Caco-2 (cell line): ENCODE measurements around the gene GNG14. TPM values are rescaled to one million over a fixed set of nuclear protein-coding genes. Genes with fewer than 3 reads are reported as not detected.

Experiments
- BruUV-seq: library from RNA; stranded (reverse); fragments of 400-500 nt; replicated peaks from 2 replicates; lab custom pipeline; 2021; lab: Mats Ljungman, UMichigan
- CTCF ChIA-PET: fragments of 300-600 bp; sonication (Branson Sonifier 250); formaldehyde crosslinking; loops from one replicate; lab custom pipeline; 2022; ENCODE audit warnings: antibody characterized with exemption; lab: Charles Lee
- POLR2A ChIA-PET: fragments of 300-600 bp; sonication (Branson Sonifier 250); formaldehyde crosslinking; loops from one replicate; lab custom pipeline; 2022; ENCODE audit warnings: antibody characterized with exemption; lab: Charles Lee
- DNase-seq, 2 experiments: peaks; one replicate each; pipeline versions ENCODE4 v3.0.0 to v3.0.0-alpha.2; 2020 to 2022
- H3K27me3 ChIP-seq: replicated peaks from 2 replicates; pipeline ENCODE4 v1.6.0; 2011; ENCODE audit warnings: low read length; ENCODE audit not compliant: control insufficient read depth, insufficient read depth
- H3K36me3 ChIP-seq: 2 replicates; pipeline ENCODE4 v1.5.1; 2011; ENCODE audit warnings: low read length; ENCODE audit not compliant: control insufficient read depth, insufficient read depth
- H3K4me1 ChIP-seq: fragments of 250-450 bp; sonication (Bioruptor Pico); 2 replicates; pipeline ENCODE4 v1.5.1; 2020; ENCODE audit warnings: mild to moderate bottlenecking
- H3K4me3 ChIP-seq: 2 replicates; pipeline ENCODE4 v1.5.1; 2011; ENCODE audit warnings: low read depth, mild to moderate bottlenecking, control low read depth, low read length
- H3K9me3 ChIP-seq: fragments of 250-450 bp; sonication (Bioruptor Pico); 2 replicates; pipeline ENCODE4 v1.5.1; 2020; ENCODE audit warnings: mild to moderate bottlenecking, moderate library complexity
- H3K27ac Mint-ChIP-seq: one replicate; pipeline ENCODE4 v1.8.0; 2022; ENCODE audit warnings: mixed read lengths; ENCODE audit not compliant: unreplicated experiment
- H3K27me3 Mint-ChIP-seq: one replicate; pipeline ENCODE4 v1.8.0; 2022; ENCODE audit warnings: mixed read lengths; ENCODE audit not compliant: insufficient read depth, unreplicated experiment
- H3K36me3 Mint-ChIP-seq: one replicate; pipeline ENCODE4 v1.8.0; 2022; ENCODE audit warnings: mild to moderate bottlenecking, mixed read lengths; ENCODE audit not compliant: insufficient read depth, unreplicated experiment
- H3K4me1 Mint-ChIP-seq: one replicate; pipeline ENCODE4 v1.8.0; 2022; ENCODE audit warnings: low read depth, mixed read lengths; ENCODE audit not compliant: unreplicated experiment
- H3K4me3 Mint-ChIP-seq: one replicate; pipeline ENCODE4 v1.8.0; 2022; ENCODE audit warnings: mild to moderate bottlenecking, moderate library complexity, mixed read lengths; ENCODE audit not compliant: unreplicated experiment
- H3K9me3 Mint-ChIP-seq: one replicate; pipeline ENCODE4 v1.8.0; 2022; ENCODE audit warnings: mixed read lengths; ENCODE audit not compliant: unreplicated experiment
- CTCF ChIP-seq, 2 experiments: fragments of 200-600 bp in 1 of 2; IDR thresholded peaks; 1 replicate in 1 of 2; 2 replicates in 1 of 2; pipeline versions ENCODE4 v1.5.1 to v1.8.0; 2011 to 2022; ENCODE audit warnings: antibody characterized with exemption in 1 of 2, control low read depth in 1 of 2, inconsistent platforms in 1 of 2, low read depth in 1 of 2, low read length in 1 of 2, mild to moderate bottlenecking in 1 of 2, moderate library complexity in 1 of 2; ENCODE audit not compliant: insufficient read depth in 1 of 2, severe bottlenecking in 1 of 2, unreplicated experiment in 1 of 2
- intact Hi-C: fragments of 100-400 bp; cut with micrococcal nuclease; formaldehyde crosslinking; loops from one replicate; pipeline ENCODE4 v1.10.0; 2022; ENCODE audit not compliant: unreplicated experiment
- total RNA-seq: library from RNA; stranded (reverse); gene quantifications from 2 replicates; pipeline ENCODE4 v1.2.3, GENCODE V29; 2022

GNG14 gene
- total RNA-seq, 1 experiment from 2014 or later = not detected

- H3K4me3 ChIP-seq = no peak overlapping the region
- Mint-ChIP-seq H3K9me3 (peaks cover 6% of the 10 kb centered on the region), H3K4me3 (no peak overlapping the region), H3K36me3 (peaks cover 6% of the 10 kb centered on the region), H3K4me1 (no peaks in the 10 kb centered on the region), H3K27me3 (no peaks in the 10 kb centered on the region), H3K27ac (no peak overlapping the region)
- intact Hi-C loops = no loop called here
- no peaks in the 10 kb centered on the region for H3K9me3 ChIP-seq
- ChIA-PET POLR2A (no interaction called here), CTCF (no interaction called here)
- H3K36me3 ChIP-seq = no peaks in the 10 kb centered on the region
- no peaks in the 10 kb centered on the region for H3K27me3 ChIP-seq
- no peak for DNase-seq
- BruUV-seq = no TSS peak
- no peak for TF ChIP-seq CTCF (IDR thresholded peaks at IDR 0.05; ENCODE audit: insufficient read depth in 1 of 2, low read depth in 1 of 2, low read length in 1 of 2, severe bottlenecking in 1 of 2, unreplicated experiment in 1 of 2)
- H3K4me1 ChIP-seq = no peaks in the 10 kb centered on the region
Measured at GRCh38 chr19:12649941-12650340, 37.9 kb upstream of the GNG14 start.

GRCh38 chr19:12652219-12652618 is 35.6 kb upstream of the GNG14 start:
- no peaks in the 10 kb centered on the region for H3K27me3 Mint-ChIP-seq
- no peak for TF ChIP-seq CTCF (IDR thresholded peaks at IDR 0.05; ENCODE audit: insufficient read depth in 1 of 2, low read depth in 1 of 2, low read length in 1 of 2, severe bottlenecking in 1 of 2, unreplicated experiment in 1 of 2)
- H3K4me1 Mint-ChIP-seq = no peaks in the 10 kb centered on the region
- CTCF ChIA-PET = no interaction called here
- BruUV-seq = no TSS peak
- Histone ChIP-seq H3K9me3 (no peaks in the 10 kb centered on the region), H3K4me3 (no peak overlapping the region), H3K36me3 (no peaks in the 10 kb centered on the region), H3K27me3 (no peaks in the 10 kb centered on the region), H3K4me1 (no peaks in the 10 kb centered on the region)
- intact Hi-C loops = no loop called here
- H3K9me3 Mint-ChIP-seq = peaks cover 5% of the 10 kb centered on the region
- H3K4me3 Mint-ChIP-seq = no peak overlapping the region
- no peak for DNase-seq
- peaks cover 14% of the 10 kb centered on the region for H3K36me3 Mint-ChIP-seq
- POLR2A ChIA-PET = no interaction called here
- H3K27ac Mint-ChIP-seq = no peak overlapping the region

- H3K4me3 Mint-ChIP-seq = no peak overlapping the region
- H3K9me3 Mint-ChIP-seq = no peaks in the 10 kb centered on the region
- intact Hi-C loops = no loop called here
- POLR2A ChIA-PET = no interaction called here
- H3K27me3 Mint-ChIP-seq = no peaks in the 10 kb centered on the region
- no peak for DNase-seq
- no peaks in the 10 kb centered on the region for H3K27me3 ChIP-seq
- H3K36me3 Mint-ChIP-seq = peaks cover 25% of the 10 kb centered on the region
- CTCF ChIA-PET = no interaction called here
- no peak overlapping the region for H3K4me3 ChIP-seq
- no peak overlapping the region for H3K27ac Mint-ChIP-seq
- TF ChIP-seq CTCF (IDR thresholded peaks at IDR 0.05; ENCODE audit: insufficient read depth in 1 of 2, low read depth in 1 of 2, low read length in 1 of 2, severe bottlenecking in 1 of 2, unreplicated experiment in 1 of 2) = no peak
- H3K9me3 ChIP-seq = no peaks in the 10 kb centered on the region
- H3K36me3 ChIP-seq = no peaks in the 10 kb centered on the region
- H3K4me1 Mint-ChIP-seq = no peaks in the 10 kb centered on the region
- no peaks in the 10 kb centered on the region for H3K4me1 ChIP-seq
- BruUV-seq = no TSS peak
Measured at GRCh38 chr19:12655546-12655945, 32.3 kb upstream of the GNG14 start.
